NT2/D1 (cell line): ENCODE results near the gene MPG.

Source experiments
- SUZ12 ChIP-seq: IDR thresholded peaks from 2 replicates; pipeline ENCODE4 v1.6.1; 2011; ENCODE audit not compliant: insufficient read length, insufficient read depth; ENCODE audit errors: extremely low read depth
- YY1 ChIP-seq: IDR thresholded peaks from 2 replicates; pipeline ENCODE4 v1.6.1; 2011; ENCODE audit not compliant: insufficient read length, insufficient read depth

GRCh38 chr16:67884-68789, 9.9 kb upstream of the MPG start:
- TF ChIP-seq YY1 = no peak
- TF ChIP-seq SUZ12 = no peak
